ENCODE results near the gene GATAD2B.

Gene GATAD2B

DNA sequence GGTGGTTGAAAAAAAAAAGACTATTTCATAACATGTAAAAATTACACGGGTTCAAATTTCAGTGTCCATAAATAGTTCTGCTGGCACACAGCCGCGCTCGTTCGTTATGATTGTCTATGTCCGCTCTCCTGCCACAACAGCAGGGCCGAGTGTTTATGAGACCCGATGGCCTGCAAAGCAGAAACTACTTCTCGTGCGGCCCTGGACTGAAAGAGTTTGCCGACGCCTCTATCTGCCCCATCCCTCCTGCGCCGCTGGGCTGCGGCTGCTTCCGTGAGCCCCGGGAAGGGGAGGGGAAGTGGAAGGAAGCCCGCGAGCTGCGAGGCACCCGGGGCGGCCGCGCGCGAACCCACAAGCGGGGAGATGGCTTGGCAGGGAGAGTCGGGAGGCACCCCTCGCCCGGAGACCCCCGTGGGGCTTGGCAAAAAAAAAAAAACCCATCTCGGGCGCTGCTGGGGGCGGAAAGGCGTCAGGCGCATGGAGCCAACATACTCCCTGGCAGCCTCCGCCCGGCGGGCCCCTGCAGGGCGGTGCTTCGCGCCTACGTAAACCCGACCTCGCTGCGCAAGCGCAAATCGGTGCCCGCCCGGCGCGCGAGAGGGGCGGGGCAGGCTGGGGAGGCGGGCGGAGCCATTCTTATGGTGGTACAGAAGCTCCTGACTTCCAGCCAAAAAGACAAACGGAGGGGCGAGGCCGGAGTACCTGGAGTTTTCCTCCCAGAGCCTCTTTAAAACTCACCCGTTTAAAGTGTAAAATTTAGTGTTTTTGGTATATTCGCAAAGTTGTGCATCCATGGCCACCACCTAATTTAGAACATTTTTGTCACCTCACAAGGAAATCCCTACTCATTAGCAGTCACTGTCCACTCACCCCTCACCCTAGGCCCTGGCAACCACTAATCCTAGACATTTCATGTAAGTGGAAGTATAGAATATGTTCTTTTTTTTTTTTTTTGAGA lies 139.3 kb downstream of the GATAD2B start (continued):
- TF ChIP-seq ZFHX2 (tag by site-specific recombination; conservative IDR thresholded peaks at IDR 0.05): peak; percentile 90
- TF ChIP-seq, protein P1, sequence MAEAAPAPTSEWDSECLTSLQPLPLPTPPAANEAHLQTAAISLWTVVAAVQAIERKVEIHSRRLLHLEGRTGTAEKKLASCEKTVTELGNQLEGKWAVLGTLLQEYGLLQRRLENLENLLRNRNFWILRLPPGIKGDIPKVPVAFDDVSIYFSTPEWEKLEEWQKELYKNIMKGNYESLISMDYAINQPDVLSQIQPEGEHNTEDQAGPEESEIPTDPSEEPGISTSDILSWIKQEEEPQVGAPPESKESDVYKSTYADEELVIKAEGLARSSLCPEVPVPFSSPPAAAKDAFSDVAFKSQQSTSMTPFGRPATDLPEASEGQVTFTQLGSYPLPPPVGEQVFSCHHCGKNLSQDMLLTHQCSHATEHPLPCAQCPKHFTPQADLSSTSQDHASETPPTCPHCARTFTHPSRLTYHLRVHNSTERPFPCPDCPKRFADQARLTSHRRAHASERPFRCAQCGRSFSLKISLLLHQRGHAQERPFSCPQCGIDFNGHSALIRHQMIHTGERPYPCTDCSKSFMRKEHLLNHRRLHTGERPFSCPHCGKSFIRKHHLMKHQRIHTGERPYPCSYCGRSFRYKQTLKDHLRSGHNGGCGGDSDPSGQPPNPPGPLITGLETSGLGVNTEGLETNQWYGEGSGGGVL (tag by site-specific recombination; IDR thresholded peaks at IDR 0.05): 0 out of 2 replicates have a peak, but pooled peaks have one; percentile 33
- TF ChIP-seq ZNF239 (tag by site-specific recombination; IDR thresholded peaks at IDR 0.05): no peak
- peak; percentile 54; the same call in 1 of the 2 replicates for TF ChIP-seq ZNF24 (tag by site-specific recombination; IDR thresholded peaks at IDR 0.05)
- TF ChIP-seq ZNF433 (tag by site-specific recombination; IDR thresholded peaks at IDR 0.05; ENCODE audit: low read depth): no peak
- TF ChIP-seq, protein P2, sequence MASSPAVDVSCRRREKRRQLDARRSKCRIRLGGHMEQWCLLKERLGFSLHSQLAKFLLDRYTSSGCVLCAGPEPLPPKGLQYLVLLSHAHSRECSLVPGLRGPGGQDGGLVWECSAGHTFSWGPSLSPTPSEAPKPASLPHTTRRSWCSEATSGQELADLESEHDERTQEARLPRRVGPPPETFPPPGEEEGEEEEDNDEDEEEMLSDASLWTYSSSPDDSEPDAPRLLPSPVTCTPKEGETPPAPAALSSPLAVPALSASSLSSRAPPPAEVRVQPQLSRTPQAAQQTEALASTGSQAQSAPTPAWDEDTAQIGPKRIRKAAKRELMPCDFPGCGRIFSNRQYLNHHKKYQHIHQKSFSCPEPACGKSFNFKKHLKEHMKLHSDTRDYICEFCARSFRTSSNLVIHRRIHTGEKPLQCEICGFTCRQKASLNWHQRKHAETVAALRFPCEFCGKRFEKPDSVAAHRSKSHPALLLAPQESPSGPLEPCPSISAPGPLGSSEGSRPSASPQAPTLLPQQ (tag by site-specific recombination; IDR thresholded peaks at IDR 0.05): peak; percentile 87
- no peak for TF ChIP-seq ZNF510 (tag by site-specific recombination; IDR thresholded peaks at IDR 0.05; ENCODE audit: insufficient replicate concordance)
- TF ChIP-seq ZNF146 (tag by site-specific recombination; IDR thresholded peaks at IDR 0.05): no peak
- peak; percentile 39 for TF ChIP-seq FEZF1 (tag by site-specific recombination; IDR thresholded peaks at IDR 0.05)
- no peak for TF ChIP-seq ZNF837 (tag by site-specific recombination; IDR thresholded peaks at IDR 0.05)
- TF ChIP-seq ZNF555 (tag by site-specific recombination; conservative IDR thresholded peaks at IDR 0.05): no peak
- peak; percentile 95 for TF ChIP-seq GLIS1 (tag by site-specific recombination; IDR thresholded peaks at IDR 0.05)
- TF ChIP-seq ZNF600 (tag by site-specific recombination; IDR thresholded peaks at IDR 0.05): peak; percentile 79
- no peak for TF ChIP-seq ZNF202 (tag by site-specific recombination; IDR thresholded peaks at IDR 0.05; ENCODE audit: borderline replicate concordance)
- TF ChIP-seq MZF1 (tag by site-specific recombination; IDR thresholded peaks at IDR 0.05; ENCODE audit: borderline replicate concordance): 0 out of 2 replicates have a peak, but pooled peaks have one; percentile 61
- 0 out of 2 replicates have a peak, but pooled peaks have one; percentile 47 for TF ChIP-seq ZBTB7A (tag by site-specific recombination; IDR thresholded peaks at IDR 0.05; ENCODE audit: low read depth)
- no peak for TF ChIP-seq ZNF585B (tag by site-specific recombination; IDR thresholded peaks at IDR 0.05)
- TF ChIP-seq, protein P3, sequence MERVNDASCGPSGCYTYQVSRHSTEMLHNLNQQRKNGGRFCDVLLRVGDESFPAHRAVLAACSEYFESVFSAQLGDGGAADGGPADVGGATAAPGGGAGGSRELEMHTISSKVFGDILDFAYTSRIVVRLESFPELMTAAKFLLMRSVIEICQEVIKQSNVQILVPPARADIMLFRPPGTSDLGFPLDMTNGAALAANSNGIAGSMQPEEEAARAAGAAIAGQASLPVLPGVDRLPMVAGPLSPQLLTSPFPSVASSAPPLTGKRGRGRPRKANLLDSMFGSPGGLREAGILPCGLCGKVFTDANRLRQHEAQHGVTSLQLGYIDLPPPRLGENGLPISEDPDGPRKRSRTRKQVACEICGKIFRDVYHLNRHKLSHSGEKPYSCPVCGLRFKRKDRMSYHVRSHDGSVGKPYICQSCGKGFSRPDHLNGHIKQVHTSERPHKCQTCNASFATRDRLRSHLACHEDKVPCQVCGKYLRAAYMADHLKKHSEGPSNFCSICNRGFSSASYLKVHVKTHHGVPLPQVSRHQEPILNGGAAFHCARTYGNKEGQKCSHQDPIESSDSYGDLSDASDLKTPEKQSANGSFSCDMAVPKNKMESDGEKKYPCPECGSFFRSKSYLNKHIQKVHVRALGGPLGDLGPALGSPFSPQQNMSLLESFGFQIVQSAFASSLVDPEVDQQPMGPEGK (tag by site-specific recombination; IDR thresholded peaks at IDR 0.05): peak; percentile 97
- TF ChIP-seq, protein P4, sequence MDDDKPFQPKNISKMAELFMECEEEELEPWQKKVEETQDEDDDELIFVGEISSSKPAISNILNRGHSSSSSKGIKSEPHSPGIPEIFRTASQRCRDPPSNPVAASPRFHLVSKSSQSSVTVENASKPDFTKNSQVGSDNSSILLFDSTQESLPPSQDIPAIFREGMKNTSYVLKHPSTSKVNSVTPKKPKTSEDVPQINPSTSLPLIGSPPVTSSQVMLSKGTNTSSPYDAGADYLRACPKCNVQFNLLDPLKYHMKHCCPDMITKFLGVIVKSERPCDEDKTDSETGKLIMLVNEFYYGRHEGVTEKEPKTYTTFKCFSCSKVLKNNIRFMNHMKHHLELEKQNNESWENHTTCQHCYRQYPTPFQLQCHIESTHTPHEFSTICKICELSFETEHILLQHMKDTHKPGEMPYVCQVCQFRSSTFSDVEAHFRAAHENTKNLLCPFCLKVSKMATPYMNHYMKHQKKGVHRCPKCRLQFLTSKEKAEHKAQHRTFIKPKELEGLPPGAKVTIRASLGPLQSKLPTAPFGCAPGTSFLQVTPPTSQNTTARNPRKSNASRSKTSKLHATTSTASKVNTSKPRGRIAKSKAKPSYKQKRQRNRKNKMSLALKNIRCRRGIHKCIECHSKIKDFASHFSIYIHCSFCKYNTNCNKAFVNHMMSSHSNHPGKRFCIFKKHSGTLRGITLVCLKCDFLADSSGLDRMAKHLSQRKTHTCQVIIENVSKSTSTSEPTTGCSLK (tag by site-specific recombination; IDR thresholded peaks at IDR 0.05): no peak
- peak; percentile 33; the same call in 1 of the 2 replicates for TF ChIP-seq ZNF391 (tag by site-specific recombination; IDR thresholded peaks at IDR 0.05; ENCODE audit: borderline replicate concordance, low read depth)
- no peak for TF ChIP-seq BCL11A (tag by site-specific recombination; IDR thresholded peaks at IDR 0.05; ENCODE audit: low read depth)
- no peak for TF ChIP-seq BCL11B (tag by site-specific recombination; IDR thresholded peaks at IDR 0.05; ENCODE audit: low read depth)
- TF ChIP-seq, protein P5, sequence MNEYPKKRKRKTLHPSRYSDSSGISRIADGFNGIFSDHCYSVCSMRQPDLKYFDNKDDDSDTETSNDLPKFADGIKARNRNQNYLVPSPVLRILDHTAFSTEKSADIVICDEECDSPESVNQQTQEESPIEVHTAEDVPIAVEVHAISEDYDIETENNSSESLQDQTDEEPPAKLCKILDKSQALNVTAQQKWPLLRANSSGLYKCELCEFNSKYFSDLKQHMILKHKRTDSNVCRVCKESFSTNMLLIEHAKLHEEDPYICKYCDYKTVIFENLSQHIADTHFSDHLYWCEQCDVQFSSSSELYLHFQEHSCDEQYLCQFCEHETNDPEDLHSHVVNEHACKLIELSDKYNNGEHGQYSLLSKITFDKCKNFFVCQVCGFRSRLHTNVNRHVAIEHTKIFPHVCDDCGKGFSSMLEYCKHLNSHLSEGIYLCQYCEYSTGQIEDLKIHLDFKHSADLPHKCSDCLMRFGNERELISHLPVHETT (tag by site-specific recombination; IDR thresholded peaks at IDR 0.05): peak; percentile 28; the same call in 1 of the 2 replicates
- no peak for TF ChIP-seq ZNF548 (tag by site-specific recombination; IDR thresholded peaks at IDR 0.05)
- peak; percentile 79; the same call in 1 of the 2 replicates for TF ChIP-seq ZNF2 (tag by site-specific recombination; IDR thresholded peaks at IDR 0.05)
- peak; percentile 22; the same call in 1 of the 2 replicates for TF ChIP-seq ZNF121 (tag by site-specific recombination; IDR thresholded peaks at IDR 0.05)
- TF ChIP-seq, protein P6, sequence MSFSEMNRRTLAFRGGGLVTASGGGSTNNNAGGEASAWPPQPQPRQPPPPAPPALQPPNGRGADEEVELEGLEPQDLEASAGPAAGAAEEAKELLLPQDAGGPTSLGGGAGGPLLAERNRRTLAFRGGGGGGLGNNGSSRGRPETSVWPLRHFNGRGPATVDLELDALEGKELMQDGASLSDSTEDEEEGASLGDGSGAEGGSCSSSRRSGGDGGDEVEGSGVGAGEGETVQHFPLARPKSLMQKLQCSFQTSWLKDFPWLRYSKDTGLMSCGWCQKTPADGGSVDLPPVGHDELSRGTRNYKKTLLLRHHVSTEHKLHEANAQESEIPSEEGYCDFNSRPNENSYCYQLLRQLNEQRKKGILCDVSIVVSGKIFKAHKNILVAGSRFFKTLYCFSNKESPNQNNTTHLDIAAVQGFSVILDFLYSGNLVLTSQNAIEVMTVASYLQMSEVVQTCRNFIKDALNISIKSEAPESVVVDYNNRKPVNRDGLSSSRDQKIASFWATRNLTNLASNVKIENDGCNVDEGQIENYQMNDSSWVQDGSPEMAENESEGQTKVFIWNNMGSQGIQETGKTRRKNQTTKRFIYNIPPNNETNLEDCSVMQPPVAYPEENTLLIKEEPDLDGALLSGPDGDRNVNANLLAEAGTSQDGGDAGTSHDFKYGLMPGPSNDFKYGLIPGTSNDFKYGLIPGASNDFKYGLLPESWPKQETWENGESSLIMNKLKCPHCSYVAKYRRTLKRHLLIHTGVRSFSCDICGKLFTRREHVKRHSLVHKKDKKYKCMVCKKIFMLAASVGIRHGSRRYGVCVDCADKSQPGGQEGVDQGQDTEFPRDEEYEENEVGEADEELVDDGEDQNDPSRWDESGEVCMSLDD (tag by site-specific recombination; IDR thresholded peaks at IDR 0.05): peak; percentile 78
